Activated CD4-positive, alpha-beta T cell treated with anti-CD3 and anti-CD28 coated beads, Interleukin-2, Interleukin-4, amounts not matched to agents 100 ng/mL and 50 ng/mL, durations not matched to agents 16 hours and 8 hours (primary cell): ENCODE measurements around the gene SLCO2A1.

ENCODE experiments used
- DNase-seq: peaks from one replicate; pipeline ENCODE4 v3.0.0-alpha.2; 2020; ENCODE audit warnings: low spot score

Gene SLCO2A1

DNA sequence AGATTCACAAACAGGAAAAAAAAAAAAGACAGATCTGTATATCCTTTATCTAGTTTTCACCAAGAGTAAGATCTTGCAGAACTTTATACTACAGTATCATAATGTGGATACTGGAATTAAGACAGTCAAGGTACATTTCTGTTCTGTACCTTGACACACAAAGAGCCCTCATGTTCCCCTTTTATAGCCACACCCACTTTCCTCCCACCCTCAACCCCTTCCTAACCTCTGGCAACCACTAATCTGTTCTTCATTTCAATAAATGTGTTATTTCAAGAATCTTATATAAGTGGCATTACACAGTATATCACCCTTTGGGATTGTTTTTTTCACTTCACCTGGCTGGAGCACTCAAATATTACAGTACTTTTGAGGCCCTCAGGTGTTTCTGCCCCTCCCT, 130.4 kb downstream of the SLCO2A1 start:
- DNase-seq = no peak

DNA sequence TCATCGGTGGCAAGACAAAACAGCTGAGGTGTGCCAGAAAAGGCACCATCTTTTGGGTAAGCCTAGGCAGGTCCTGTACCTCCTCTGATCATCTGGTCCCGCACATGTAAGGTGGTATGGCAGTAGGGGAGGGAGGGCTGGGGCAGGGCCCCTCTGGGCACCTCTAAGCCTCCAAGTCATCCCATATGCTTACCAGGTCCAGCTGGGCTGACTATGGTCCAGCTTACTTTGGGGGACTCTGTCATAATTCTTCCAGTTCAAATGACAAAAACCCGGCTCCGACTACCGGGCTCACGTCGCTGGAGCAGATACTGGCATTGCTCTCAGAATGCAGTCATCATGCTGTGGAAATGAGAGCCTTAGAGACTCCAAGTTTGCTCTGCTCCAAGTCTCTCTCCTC, 132.2 kb downstream of the SLCO2A1 start:
- no peak for DNase-seq

DNA sequence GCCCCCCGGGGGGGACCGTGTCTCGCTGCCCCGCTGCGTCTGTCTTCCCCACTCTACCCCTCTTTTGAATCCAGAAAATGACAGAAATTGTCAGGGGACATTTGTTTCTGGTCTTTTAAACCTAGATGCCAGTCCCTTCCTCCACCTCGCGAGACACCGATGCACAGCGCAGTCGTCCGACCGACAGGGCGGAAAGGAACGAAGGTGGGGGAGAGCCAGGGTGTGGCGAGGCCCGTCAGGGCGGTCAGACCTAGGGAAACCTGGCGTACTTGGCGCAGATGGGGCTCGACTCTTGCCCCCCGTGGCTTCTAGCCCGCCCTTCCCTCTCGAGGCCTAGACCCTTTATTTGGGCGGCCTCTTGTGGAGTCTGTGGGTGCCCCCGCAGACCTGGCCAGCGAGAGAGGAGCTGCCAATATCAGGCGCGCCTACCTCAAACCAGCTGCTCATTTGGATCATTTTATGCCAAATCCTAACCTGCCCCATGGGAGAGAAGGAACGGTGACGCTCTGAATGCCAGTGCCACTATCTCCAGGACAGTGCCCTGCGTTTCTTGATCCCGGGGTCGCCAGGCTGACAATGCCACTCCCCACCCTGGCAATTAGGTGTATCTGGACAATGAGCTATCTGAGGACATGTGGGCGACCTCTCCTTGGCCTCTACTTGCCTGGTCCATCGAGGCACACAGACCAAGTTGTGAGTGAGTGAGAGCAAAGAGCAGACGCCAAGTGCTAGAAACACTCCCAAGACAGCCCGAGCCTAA, 133.5 kb downstream of the SLCO2A1 start:
- no peak for DNase-seq

DNA sequence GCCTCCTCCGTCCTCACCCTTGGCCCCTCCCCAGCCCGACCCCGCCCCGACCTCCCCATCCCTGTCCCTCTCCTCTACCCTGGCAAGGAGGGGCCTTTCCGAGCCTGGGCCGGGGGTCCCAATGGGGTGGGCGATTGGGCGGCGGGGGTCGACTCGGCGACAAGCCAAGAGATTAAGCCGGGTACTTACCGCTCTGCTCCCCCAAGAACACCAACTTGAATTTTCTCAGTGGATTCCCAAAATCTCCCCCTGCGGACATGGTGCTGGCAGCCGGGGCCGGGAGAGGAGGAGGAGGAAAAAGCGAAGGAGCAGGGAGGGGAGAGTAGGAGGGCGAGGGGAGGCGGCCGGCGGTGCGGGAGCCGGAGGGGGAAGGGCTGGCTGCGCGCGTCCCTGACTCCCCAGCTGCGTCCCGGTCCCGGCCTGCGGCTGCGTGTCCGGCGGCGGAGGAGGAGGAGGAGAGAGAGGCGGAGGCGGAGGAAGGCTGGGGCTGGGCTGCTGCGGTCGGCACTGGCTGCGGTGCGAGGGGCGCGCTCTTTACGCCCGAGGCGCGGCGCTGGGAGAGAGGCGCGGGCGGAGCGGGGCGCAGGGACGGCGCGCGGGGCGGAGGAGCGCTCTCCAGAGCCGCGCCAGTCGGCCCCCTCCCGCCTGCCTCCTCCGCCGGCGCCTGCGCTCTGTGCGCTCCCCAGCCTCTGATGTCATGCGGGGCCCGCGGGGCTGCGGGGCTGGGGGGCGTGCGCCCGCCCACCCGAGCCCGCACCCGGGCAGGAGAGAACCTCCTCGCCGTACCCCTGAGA, 134.3 kb downstream of the SLCO2A1 start, which contains the start of gene RAB6B:
Gene RAB6B (minus strand): TSS at position 675 of the 794 bp plus-strand sequence. CDS start 416 bp downstream, at position 259.
- DNase-seq = no peak

DNA sequence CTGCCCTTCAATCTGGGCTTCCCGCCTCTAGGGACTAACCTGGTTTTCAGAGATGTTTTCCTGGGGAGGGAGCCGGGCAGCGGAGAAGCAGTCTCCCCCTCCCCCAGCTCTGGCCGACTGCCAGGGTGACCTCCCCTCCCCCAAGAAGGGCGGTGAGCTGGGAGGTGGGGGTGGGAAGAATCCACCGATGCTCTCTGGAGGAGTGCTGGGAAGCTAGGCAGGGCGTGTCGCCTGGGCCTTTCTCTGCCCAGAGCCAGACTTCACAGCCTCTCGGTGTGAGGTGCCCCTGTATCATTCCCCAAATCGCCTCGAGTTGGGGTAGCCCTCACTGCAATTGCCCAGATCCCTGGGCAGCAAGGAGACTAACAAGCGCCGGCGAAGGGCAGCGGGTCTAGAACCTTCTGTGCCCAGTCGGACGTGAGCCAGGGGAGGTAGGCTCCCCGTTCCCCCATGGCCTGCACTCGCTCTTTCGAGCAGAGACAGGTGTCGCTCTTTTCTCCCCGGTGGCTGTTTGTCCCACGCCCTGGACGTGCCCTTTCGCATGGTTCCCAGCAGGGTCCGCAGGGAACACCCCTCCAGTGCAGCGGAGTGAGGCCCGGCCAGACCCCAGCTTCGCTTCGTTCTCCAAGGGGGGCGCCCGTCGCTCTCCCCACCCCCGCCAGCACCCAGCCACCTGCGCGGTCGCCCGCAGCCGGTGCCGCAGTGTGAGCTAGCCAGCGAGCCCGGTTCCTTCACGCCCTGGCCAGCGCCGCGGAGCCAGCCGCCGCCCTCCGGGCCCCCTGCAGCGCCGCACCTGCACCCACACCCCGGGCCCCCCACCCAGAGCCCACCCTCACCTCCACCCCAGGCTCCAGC, 135.1 kb downstream of the SLCO2A1 start:
- no peak for DNase-seq

DNA sequence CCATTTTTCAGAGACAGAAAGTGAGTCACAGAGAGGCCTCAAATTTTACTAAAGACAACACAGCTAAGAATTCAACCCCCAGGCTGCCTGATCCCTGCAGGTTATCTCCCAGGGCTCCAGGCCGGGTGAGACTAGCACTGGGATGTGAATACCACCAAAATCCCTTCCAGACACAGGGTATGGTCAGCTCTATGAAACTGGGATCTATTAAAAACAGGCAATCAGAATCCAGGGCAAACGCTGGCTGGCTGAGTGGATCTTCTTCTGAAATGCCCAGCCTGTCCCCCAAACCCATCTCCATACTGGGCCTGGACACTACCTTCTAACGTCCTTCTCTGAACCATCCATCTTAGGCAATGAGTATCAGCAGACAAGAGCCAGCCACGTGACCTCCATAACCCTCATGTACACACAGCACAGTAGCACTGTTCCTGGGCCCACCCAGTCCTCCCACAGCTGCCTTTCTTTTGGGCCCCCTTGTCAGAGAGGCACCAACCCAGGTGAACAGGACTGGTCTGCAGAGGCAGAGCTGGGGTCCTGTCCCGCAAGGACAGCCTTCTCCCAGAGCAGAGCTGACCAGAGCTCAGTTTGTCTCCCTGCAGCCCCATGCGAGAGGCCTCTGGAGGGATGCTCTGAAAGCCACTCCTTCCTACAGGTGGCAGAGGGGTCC, 135.9 kb downstream of the SLCO2A1 start:
- DNase-seq = no peak

DNA sequence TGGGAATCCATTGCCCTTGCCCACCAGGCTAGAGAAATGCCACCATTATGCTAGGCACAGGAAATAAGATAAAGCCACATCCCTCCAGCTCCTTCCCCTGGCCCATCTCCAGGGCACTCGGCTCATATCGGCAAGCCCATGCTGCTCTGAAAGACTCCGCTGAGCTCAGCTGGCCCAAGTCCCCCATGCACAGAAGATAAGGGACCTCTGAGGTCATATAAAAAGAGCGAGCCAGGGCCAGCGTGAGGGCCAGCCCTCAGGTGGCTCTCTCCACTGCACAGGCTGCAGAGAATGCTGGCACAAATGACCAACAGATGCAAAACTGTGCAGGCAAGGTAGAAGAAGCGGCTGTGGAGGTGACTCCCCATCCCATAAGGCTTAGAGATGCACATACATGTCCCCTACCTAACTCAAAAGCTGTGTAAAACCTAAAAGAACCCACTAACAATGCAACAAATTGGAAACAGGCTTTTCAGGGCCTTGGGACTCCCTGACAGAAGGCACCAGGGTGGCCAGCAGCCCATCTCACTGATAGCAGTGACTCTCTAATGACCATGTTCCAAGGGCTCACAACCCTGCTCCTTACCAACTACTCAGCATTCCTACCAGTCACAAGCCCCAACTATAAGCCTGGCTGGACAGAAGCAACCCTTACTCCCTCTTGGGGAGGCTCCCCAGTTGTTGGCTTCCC, 137.0 kb downstream of the SLCO2A1 start:
- DNase-seq = no peak

DNA sequence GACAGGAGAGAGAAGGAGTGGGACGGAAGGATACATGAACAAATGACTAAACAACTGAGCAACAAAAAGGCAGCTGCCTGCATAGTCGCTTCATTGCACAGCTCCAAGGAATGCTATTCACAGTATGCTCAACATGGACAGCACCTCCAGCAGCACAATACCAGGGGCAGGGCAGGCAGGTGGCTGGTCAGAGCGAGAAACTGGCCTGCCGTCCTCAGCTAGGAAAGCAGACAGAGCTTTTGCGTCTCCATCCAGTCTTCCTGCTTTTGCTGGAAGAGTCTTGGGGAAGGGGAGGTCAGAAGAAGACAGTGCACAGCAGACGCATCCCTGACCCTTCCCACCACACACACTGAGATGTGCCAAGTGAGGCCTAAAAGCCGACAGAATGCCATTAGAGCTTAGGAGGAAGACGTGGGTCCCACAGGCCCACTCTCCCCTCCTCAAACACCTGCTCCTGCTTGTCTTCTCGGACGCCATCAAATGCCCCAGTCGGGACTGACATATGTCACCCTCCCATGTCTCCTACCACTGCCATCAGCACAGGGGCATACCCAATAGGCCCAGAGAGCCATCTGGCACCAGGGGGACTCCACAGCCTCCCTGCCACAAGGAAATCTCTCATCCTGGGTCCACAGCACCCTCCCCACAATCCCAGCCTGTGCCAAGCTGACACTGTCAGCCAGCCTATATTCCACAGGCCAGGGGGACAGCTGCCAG, 137.9 kb downstream of the SLCO2A1 start:
- DNase-seq = no peak

DNA sequence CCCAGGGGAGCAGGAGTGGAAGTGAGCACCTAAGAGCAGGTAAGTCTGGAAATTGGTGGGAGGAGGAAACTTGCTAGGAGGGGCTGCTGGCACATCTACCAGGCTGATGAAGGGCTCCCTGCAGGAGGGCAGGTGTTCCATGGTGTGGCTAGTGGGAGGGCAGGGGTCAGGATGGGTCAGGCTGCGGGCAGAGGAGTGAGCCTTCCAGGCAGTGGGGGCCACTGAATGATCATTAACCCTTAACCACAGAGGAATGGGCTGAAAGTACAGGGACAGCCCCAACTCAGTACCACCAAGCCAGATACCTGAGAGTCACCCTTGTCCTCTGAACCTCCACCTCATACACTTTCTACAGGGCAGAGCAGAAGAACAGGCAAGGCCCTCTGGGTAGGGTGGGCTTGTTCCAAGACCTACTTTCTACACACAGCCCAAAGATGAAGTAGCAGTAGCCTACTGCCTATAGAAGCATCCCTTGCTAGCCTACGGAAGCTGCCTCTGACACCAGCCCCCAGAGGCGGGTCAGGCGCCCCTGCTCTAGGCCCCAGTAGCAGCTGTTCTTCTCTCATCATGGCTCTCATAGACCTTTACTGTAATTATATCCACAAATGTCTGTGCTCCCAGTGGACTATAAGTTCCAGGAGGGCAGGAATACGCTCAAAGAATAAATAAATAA, 138.6 kb downstream of the SLCO2A1 start:
- DNase-seq = no peak

DNA sequence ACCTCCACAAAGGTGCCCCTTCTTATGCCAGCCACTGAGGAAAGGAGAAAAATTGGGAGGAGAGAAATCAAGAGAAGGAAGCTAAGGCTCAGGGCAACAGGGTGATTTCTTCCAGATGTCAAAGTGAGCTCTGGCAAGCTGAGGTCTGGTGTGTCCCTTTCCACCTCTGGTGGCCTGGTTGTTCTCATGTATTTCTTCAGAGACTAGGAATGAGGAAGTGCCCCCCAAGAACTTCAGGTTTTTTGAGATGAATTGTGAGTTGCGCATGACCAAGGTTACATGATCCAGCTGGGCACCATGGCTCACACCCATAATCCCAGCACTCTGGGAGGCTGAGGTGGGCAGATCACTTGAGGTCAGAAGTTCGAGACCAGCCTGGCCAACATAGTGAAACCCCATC, 139.7 kb downstream of the SLCO2A1 start:
- DNase-seq = no peak

DNA sequence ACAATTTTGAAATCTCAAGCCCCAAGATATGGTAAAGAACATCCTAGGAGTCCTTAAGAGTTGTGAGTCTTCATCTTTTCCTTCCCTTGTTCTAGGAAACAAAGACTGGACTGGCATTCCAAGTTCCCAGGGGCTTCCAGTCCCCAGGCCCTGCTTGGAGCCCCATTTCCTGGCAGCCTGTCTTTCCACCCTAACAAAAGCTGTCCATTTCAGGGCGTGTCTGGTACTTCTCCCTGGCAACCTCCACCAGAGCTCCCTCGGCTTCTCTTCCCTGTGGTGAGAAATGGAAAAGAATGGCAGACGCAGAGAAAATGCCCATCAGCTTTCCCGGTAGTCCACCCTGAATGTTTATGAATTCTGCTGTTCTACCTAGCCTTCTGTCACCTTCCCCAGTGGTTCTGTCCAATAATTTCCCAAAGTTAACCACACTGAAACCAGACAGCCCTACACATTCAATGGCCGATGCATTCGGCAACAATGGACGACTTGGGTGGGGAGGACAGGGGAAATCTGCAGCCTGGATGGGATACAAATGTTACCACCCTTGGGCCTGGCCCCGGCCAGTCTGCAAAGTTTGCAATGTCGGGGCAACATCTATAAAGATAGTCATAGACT, 140.9 kb downstream of the SLCO2A1 start:
- no peak for DNase-seq

DNA sequence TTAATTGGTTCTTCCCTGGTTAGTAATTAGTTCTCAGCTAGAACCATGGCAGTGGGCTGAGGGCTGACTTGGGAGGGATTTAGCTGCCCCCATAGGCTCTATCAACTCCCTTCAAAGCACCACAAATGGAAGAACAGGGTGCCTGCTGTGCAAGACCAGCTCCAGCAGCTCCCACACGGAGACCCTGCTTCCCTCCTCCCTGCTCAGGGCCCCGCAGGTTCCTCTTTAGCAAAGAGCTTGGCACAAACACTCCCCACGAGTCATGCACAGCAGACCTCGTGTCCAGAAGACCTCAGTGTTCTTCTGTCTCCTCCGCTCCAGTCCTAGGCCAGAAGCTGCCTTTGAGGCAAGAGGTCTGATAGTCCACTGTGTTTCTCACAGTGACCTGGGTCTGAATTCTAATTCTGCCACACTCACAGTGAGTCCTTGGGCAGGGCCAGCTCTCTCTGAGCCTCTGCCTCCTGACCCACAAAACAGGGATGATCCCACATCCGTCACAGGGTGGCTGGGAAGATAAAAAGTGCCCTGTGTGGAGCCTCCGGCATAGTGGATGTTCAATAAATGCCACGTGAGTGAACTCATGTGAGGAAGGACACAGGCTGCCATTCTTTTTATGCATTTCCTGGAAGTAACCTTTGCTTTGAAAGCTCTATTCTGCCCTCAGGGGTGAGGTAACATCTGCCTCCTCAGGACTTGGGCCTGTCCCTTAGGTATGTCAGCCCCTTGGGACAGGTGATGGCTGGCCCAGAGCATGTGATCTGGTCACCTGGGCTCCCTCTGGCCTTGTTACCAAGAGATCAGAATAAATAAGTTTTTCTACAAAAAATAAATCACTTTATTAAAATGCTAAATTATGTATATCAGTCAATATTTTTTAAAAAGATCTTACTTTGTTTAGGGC, 141.7 kb downstream of the SLCO2A1 start:
- no peak for DNase-seq

DNA sequence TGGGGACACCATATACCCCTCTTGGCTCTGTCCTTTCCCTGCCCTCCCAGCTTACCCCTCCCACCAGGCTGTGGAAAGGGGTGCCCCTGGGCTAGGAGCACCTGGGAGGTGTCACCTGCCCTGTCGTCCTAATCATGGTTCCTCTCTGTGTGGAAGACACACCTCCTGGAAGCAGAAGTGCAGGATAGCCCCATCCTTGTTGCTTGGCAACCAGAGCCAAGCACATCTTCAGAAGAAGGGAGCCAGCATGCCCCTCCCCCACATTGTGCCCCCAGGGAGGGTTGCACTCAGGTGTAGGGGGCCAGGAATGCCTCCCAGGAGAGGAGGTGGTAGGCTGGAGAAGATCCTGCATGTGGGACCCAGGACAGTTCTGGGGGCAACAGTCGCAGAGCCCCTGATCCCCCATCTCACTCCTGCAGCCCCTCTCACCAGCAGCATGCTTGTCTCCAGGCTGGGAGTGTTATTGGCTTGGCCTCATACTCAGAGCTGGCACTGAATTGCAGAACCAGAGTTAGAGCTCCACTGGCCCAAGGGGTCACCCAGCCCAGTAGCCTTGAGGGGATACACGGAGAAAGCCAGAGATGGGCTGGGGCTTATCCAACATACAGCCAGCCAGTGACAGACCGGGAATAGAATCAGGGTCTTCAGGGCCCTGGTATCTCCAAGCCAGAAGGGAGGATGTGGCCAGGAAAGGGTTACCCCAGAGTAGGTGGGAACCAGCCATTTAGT, 142.5 kb downstream of the SLCO2A1 start:
- DNase-seq = no peak

DNA sequence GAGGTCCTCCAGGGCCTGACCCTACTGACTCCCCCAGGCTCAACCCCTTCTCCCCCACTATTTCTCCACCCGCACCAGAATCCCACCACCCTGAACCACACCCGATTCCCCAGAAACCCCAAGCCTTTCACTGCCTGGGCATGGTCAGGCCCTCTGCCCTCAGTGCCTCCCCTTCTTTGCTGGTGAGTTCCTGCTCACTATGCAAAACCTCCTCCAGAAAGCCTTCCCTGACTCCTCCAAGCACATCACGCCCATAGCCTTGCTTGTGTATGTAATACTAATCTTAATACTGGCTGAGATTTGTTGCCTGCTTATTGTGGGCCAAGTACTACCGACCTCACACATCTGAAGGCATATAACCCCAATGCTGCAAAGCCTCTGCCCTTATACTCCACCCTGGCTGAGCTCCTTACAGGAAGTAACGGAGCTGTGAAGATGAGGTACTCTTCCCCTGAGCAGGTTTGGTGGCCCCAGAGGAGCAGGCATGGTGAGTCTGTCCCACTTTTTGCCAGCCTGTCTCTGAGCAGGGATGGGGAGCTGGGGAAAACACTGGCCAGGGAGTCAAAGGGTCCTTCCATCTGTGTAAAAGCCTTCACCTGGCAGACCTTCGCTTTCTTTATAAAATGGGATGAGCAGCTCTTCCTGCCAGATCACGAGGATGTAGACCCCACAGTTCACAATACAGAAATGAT, 143.5 kb downstream of the SLCO2A1 start:
- DNase-seq = no peak

DNA sequence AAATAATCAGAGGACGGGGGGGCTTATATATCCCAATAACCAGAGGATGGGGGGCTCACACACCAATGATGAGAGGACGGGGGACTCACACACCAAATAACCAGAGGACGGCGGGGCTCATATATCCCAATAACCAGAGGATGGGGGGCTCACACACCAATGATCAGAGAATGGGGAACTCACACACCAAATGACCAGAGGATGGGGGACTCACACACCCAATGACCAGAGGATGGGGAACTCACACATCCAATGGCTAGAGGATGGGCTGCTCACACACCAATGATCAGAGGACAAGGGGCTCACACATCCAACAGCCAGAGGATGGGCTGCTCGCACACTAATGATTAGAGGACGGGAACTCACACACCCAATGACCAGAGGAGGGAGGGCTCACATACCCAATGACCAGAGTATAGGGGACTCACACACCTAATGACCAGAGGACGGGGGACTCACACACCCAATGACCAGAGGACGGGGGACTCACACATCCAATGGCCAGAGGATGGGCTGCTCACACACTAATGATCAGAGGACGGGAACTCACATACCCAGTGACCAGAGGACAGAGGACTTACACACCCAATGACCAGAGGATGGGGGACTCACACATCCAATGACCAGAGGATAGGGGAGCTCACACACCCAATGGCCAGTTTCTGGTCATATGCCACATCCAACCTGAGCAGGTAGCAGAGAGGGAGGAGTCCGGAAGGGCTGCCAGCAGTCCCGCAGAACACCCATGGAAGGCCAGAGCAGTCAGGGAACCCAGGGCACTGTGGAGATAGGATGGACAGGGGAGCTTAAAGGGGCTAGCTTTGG, 144.6 kb downstream of the SLCO2A1 start:
- DNase-seq = no peak
